Right atrium auricular region (tissue), 2 donors: ENCODE results near the gene RAPGEF3. TPM values are rescaled to one million over a fixed set of nuclear protein-coding genes. Genes with fewer than 3 reads are reported as not detected.

Source experiments
- DNase-seq: peaks from one replicate; pipeline ENCODE4 v3.0.0-alpha.2; 2019; ENCODE audit warnings: low spot score
- H3K27ac ChIP-seq, 2 donors: fragments of 200-600 bp; sonication (generic); 1 replicate in 1 of 2; 2 replicates in 1 of 2; pipeline ENCODE4 v1.5.1; 2016 to 2019
- H3K27me3 ChIP-seq, 2 donors: fragments of 200-600 bp; sonication (generic); one replicate each; pipeline versions ENCODE4 v1.5.1 to v1.6.0; 2017 to 2019
- H3K36me3 ChIP-seq: fragments of 200-600 bp; sonication (generic); one replicate; pipeline ENCODE4 v1.5.1; 2016
- H3K4me1 ChIP-seq, 2 donors: fragments of 200-600 bp; sonication (generic); one replicate each; pipeline versions ENCODE4 v1.5.1 to v1.6.0; 2017 to 2019
- H3K4me3 ChIP-seq, 2 donors: fragments of 200-600 bp; sonication (generic); 1 replicate in 1 of 2; 2 replicates in 1 of 2; pipeline ENCODE4 v1.5.1; 2017 to 2019; ENCODE audit warnings: mild to moderate bottlenecking in 1 of 2, moderate library complexity in 1 of 2
- H3K9me3 ChIP-seq, 2 donors: fragments of 200-600 bp; sonication (generic); one replicate each; pipeline ENCODE4 v1.5.1; 2019
- total RNA-seq, 2 donors: library from RNA; depleted of rRNA; stranded (reverse); fragments of >200 nt; gene quantifications; one replicate each; pipeline ENCODE4 v1.1.0, GENCODE V29; 2016
- TF ChIP-seq, protein P1 (sequence below), 2 donors: fragments of 200-600 bp; sonication (generic); IDR thresholded peaks; one replicate each; pipeline ENCODE4 v1.5.1; 2019; ENCODE audit warnings: antibody characterized with exemption in 2 of 2

The RAPGEF3 gene
- total RNA-seq, 2 donors from 2014 or later: 19.8 to 26.8 TPM

DNA sequence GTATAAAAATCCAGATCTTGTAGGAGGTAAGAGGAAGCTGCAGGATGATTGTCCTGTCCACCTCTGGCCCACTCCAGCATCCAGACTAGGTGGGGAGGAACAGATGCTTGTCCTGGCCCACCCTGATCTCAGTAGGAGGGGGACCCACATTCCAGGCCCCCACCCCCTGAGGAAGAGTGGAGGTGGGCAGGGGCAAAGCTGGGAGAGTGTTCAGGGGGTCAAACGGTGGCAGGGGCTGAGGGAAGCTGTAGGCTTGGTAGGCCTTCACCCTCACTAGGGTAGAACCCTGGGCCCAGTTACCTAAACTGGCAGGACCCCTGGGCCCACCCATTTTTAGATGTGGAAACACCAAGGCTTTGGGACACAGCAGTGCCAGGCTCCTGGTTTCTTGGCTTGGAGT lies 18.5 kb upstream of the RAPGEF3 start:
- Histone ChIP-seq H3K4me1 (peaks cover 0 to 71% of the 10 kb centered on the region in 2 donors), H3K36me3 (no peaks in the 10 kb centered on the region), H3K27ac (peak overlapping the region; percentile 76 to 78), H3K4me3 (no peak overlapping the region), H3K9me3 (no peaks in the 10 kb centered on the region), H3K27me3 (no peaks in the 10 kb centered on the region)
- TF ChIP-seq, protein P1, sequence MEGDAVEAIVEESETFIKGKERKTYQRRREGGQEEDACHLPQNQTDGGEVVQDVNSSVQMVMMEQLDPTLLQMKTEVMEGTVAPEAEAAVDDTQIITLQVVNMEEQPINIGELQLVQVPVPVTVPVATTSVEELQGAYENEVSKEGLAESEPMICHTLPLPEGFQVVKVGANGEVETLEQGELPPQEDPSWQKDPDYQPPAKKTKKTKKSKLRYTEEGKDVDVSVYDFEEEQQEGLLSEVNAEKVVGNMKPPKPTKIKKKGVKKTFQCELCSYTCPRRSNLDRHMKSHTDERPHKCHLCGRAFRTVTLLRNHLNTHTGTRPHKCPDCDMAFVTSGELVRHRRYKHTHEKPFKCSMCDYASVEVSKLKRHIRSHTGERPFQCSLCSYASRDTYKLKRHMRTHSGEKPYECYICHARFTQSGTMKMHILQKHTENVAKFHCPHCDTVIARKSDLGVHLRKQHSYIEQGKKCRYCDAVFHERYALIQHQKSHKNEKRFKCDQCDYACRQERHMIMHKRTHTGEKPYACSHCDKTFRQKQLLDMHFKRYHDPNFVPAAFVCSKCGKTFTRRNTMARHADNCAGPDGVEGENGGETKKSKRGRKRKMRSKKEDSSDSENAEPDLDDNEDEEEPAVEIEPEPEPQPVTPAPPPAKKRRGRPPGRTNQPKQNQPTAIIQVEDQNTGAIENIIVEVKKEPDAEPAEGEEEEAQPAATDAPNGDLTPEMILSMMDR (IDR thresholded peaks at IDR 0.05): no peak
- no peak for DNase-seq

DNA sequence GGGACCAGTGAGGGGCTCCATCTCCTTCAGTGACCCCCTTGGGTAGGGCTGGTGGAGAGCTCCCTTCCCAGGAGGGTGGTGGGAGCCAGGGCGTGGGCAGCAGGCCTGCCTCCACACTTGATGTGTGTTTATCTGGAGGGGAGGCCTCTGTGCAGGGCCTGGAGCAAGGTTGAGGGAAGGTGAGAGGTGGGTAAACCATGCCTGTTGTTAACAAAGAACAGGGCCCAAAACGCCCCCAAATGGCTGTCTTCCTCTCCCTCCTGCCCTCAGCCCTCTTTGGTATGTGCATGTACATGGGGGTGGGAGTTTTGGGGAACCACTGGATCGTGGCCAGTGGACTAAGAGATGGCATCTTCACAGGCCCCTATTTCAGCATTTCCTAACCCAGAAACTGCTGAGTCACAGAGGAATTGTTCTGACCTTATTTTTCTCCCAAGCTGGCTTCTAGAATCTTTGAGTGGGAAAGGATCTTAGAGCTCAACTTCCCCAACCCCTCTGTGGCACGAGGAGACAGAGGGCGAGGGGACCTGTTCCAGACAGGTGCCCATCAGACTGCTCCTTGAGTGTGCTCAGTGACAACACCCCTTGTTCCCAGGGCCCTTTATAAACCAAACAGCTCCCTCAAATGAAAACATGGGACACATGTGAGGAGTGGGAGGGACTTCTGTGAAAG lies 17.9 kb upstream of the RAPGEF3 start:
- H3K4me3 ChIP-seq: no peak overlapping the region
- no peaks in the 10 kb centered on the region for H3K36me3 ChIP-seq
- peak overlapping the region; percentile 76 to 78 for H3K27ac ChIP-seq
- H3K9me3 ChIP-seq: no peaks in the 10 kb centered on the region
- no peaks in the 10 kb centered on the region for H3K27me3 ChIP-seq
- no peak for DNase-seq
- H3K4me1 ChIP-seq: peaks cover 0 to 71% of the 10 kb centered on the region in 2 donors
- TF ChIP-seq, protein P1 (IDR thresholded peaks at IDR 0.05): no peak

GRCh38 chr12:47775100-47775911 lies 16.6 kb upstream of the RAPGEF3 start:
- Histone ChIP-seq H3K36me3 (no peaks in the 10 kb centered on the region), H3K4me3 (no peak overlapping the region), H3K9me3 (no peaks in the 10 kb centered on the region), H3K4me1 (peaks cover 0 to 77% of the 10 kb centered on the region in 2 donors), H3K27ac (peak overlapping the region; percentile 76 to 78), H3K27me3 (no peaks in the 10 kb centered on the region)
- no peak for DNase-seq
- TF ChIP-seq, protein P1 (IDR thresholded peaks at IDR 0.05): no peak

GRCh38 chr12:47774663-47775062 lies 16.0 kb upstream of the RAPGEF3 start:
- Histone ChIP-seq H3K4me1 (peaks cover 0 to 75% of the 10 kb centered on the region in 2 donors), H3K27ac (peak overlapping the region; percentile 76 to 78), H3K27me3 (no peaks in the 10 kb centered on the region), H3K4me3 (no peak overlapping the region), H3K9me3 (no peaks in the 10 kb centered on the region), H3K36me3 (no peaks in the 10 kb centered on the region)
- TF ChIP-seq, protein P1 (IDR thresholded peaks at IDR 0.05): no peak
- DNase-seq: no peak

- no peak for DNase-seq
- Histone ChIP-seq H3K27ac (peak overlapping the region; percentile 83 to 91), H3K36me3 (no peaks in the 10 kb centered on the region), H3K4me1 (peaks cover 0 to 71% of the 10 kb centered on the region in 2 donors), H3K4me3 (peak overlapping the region; percentile 91 to 97), H3K27me3 (no peaks in the 10 kb centered on the region), H3K9me3 (no peaks in the 10 kb centered on the region)
- TF ChIP-seq, protein P1 (IDR thresholded peaks at IDR 0.05): no peak
Observed at GRCh38 chr12:47773858-47774580, 15.3 kb upstream of the RAPGEF3 start.
